GM19397 (cell line): ENCODE results near the gene DEGS2.

Experiments used
- ATAC-seq: cut with Tn5 transposase; IDR thresholded peaks from one replicate; pipeline ENCODE4 v1.9.1; 2021; ENCODE audit warnings: mild to moderate bottlenecking, moderate library complexity; ENCODE audit not compliant: unreplicated experiment

The DEGS2 gene

GRCh38 chr14:100115726-100116125, 43.7 kb downstream of the DEGS2 start:
- no peak for ATAC-seq

GRCh38 chr14:100115236-100115635, 44.2 kb downstream of the DEGS2 start:
- ATAC-seq: no peak

- ATAC-seq: no peak
These were observed 45.2 kb downstream of the DEGS2 start for GRCh38 chr14:100114109-100114765.

GRCh38 chr14:100111931-100112704, 47.3 kb downstream of the DEGS2 start:
- no peak for ATAC-seq

GRCh38 chr14:100110816-100111215, 48.6 kb downstream of the DEGS2 start:
- no peak for ATAC-seq

- ATAC-seq: no peak
These were observed 49.9 kb downstream of the DEGS2 start for GRCh38 chr14:100109594-100109955.

- ATAC-seq: peak; percentile 8
These were observed 50.4 kb downstream of the DEGS2 start for GRCh38 chr14:100108840-100109593.

GRCh38 chr14:100108042-100108825, 51.2 kb downstream of the DEGS2 start:
- ATAC-seq: peak; percentile 60

- ATAC-seq: no peak
These were observed 52.2 kb downstream of the DEGS2 start for GRCh38 chr14:100107236-100107635.

- no peak for ATAC-seq
These were observed 53.0 kb downstream of the DEGS2 start for GRCh38 chr14:100106250-100107112.

- ATAC-seq: no peak
These were observed 53.9 kb downstream of the DEGS2 start for GRCh38 chr14:100105357-100106169.

- no peak for ATAC-seq
These were observed 54.7 kb downstream of the DEGS2 start for GRCh38 chr14:100104523-100105300.

GRCh38 chr14:100104006-100104352, 55.5 kb downstream of the DEGS2 start:
- no peak for ATAC-seq

- no peak for ATAC-seq
These were observed 56.0 kb downstream of the DEGS2 start for GRCh38 chr14:100103250-100104005.

GRCh38 chr14:100102156-100102785, 57.2 kb downstream of the DEGS2 start:
- ATAC-seq: no peak

GRCh38 chr14:100100032-100100703, 59.3 kb downstream of the DEGS2 start:
- no peak for ATAC-seq

GRCh38 chr14:100098171-100098570, 61.3 kb downstream of the DEGS2 start:
- ATAC-seq: no peak
